ENCODE results near the gene MSH4. TPM values are rescaled to one million over a fixed set of nuclear protein-coding genes. Genes with fewer than 3 reads are reported as not detected.

Gene MSH4
- total RNA-seq, 2 experiments from 2014 or later: 0.21 to 0.34 TPM

DNA sequence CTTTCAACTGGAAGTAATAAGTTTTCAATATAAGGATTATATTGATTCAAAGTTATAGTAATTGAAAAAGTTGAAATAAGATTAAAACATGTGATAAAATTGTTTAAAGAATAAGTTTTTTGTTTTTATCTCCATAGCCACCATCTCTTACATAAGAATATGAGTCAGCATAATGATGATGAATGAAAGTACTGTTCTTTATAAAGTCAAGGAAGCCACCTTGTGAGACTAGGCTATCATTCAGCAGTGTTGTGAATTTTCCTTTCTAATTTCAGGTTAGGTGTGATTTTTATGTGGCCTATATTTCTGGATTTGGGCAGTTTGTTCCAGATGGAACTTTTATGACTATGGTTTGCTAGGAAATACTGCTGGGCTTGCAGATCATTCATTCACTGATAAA is 157.9 kb downstream of the MSH4 start:
- no peaks in the 10 kb centered on the region for H3K36me3 Mint-ChIP-seq (ENCODE audit: low read depth)
- H3K27ac Mint-ChIP-seq: no peak overlapping the region
- CTCF ChIA-PET: no interaction called here
- peaks cover 3% of the 10 kb centered on the region for H3K27me3 Mint-ChIP-seq (ENCODE audit: low read depth)
- DNase-seq: no peak
- POLR2A ChIA-PET: no interaction called here
- no peak overlapping the region for H3K4me3 Mint-ChIP-seq
- no peaks in the 10 kb centered on the region for H3K9me3 Mint-ChIP-seq (ENCODE audit: insufficient read depth)
- no peaks in the 10 kb centered on the region for H3K4me1 Mint-ChIP-seq (ENCODE audit: low read depth)
- ATAC-seq: no peak

Other genes with a start within 250 kb of the MSH4 start
- gene SLC44A5, start 185.8 kb upstream of the MSH4 start, total RNA-seq: under 1 TPM; 0.21 to 0.26 TPM
- 10 to 100 TPM; 44.7 to 52.1 TPM for gene ACADM, start 72.2 kb upstream of the MSH4 start, total RNA-seq
- gene RABGGTB, start 10.6 kb upstream of the MSH4 start, total RNA-seq: 10 to 100 TPM; 91.7 to 97.2 TPM
- gene ASB17, start 135.5 kb downstream of the MSH4 start, total RNA-seq: not detected

Measured in activated CD8-positive, alpha-beta T cell treated with anti-CD3 and anti-CD28 coated beads, Interleukin-2, amount 10 ng/mL, durations not matched to agents 7 days and 5 days (primary cell).